Esophagus muscularis mucosa (tissue), 4 donors: ENCODE data around the gene NEK5. TPM values are rescaled to one million over a fixed set of nuclear protein-coding genes. Genes with fewer than 3 reads are reported as not detected.

ENCODE experiments used
- DNase-seq: peaks from one replicate; pipeline ENCODE4 v3.0.0-alpha.2; 2017; ENCODE audit errors: extremely low spot score
- H3K27ac ChIP-seq, 4 donors: fragments of 200-600 bp; sonication (generic); replicated peaks in 1 of 4; 1 replicate in 3 of 4; 2 replicates in 1 of 4; pipeline ENCODE4 v1.5.1; 2016 to 2019; ENCODE audit warnings: mild to moderate bottlenecking in 1 of 4
- H3K27me3 ChIP-seq, 4 donors: fragments of 200-600 bp; sonication (generic); one replicate each; pipeline versions ENCODE4 v1.5.1 to v1.6.0; 2016 to 2019
- H3K36me3 ChIP-seq, 4 donors: fragments of 200-600 bp; sonication (generic); one replicate each; pipeline ENCODE4 v1.5.1; 2016 to 2019
- H3K4me1 ChIP-seq, 4 donors: fragments of 200-600 bp; sonication (generic); one replicate each; pipeline ENCODE4 v1.5.1; 2016 to 2019
- H3K4me3 ChIP-seq, 4 donors: fragments of 200-600 bp; sonication (generic); 1 replicate in 2 of 4; 2 replicates in 2 of 4; pipeline ENCODE4 v1.5.1; 2016 to 2019; ENCODE audit warnings: mild to moderate bottlenecking in 4 of 4, moderate library complexity in 1 of 4
- H3K9me3 ChIP-seq, 4 donors: fragments of 200-600 bp; sonication (generic); 1 replicate in 3 of 4; 2 replicates in 1 of 4; pipeline ENCODE4 v1.5.1; 2016 to 2019
- CTCF ChIP-seq, 3 experiments: fragments of 200-600 bp in 2 of 3; fragments of 450-650 bp in 1 of 3; sonication (generic) in 2 of 3; IDR thresholded peaks; one replicate each; pipeline ENCODE4 v1.5.1; 2017 to 2019; ENCODE audit warnings: antibody characterized with exemption in 3 of 3, mild to moderate bottlenecking in 2 of 3, moderate library complexity in 1 of 3
- EP300 ChIP-seq: sonication (generic); formaldehyde crosslinking; IDR thresholded peaks from one replicate; pipeline ENCODE4 v1.6.1; 2017; ENCODE audit warnings: antibody characterized with exemption
- POLR2A ChIP-seq: fragments of 450-650 bp; IDR thresholded peaks from one replicate; pipeline ENCODE4 v1.6.1; 2017; ENCODE audit warnings: antibody characterized with exemption, moderate library complexity, mild to moderate bottlenecking, low read depth
- POLR2AphosphoS5 ChIP-seq, 2 donors: sonication (generic); formaldehyde crosslinking; IDR thresholded peaks; one replicate each; pipeline ENCODE4 v1.6.1; 2017; ENCODE audit warnings: antibody characterized with exemption in 2 of 2
- WGBS: methylation state at CpG from one replicate; pipeline ENCODE4 v1.1.5; 2018; 5-methylcytosine and 5-hydroxymethylcytosine counted together
- intact Hi-C: fragments of 100-400 bp; cut with DNase I; formaldehyde crosslinking; loops from one replicate; pipeline ENCODE4 v1.15.1; 2023
- total RNA-seq, 4 donors: library from RNA; depleted of rRNA; stranded (reverse); fragments of >200 nt; gene quantifications; one replicate each; pipeline versions ENCODE4 v1.1.0 to v1.2.1, GENCODE V29; 2016

Gene NEK5
- total RNA-seq, 4 donors from 2014 or later, result 0.17 to 0.34 (median 0.26) TPM; not detected in 1

GRCh38 chr13:52029569-52029968, 99.3 kb downstream of the NEK5 start:
- Histone ChIP-seq H3K4me1 (peaks cover 0 to 18% (median 0%) of the 10 kb centered on the region in 4 donors), H3K4me3 (no peak overlapping the region), H3K9me3 (no peaks in the 10 kb centered on the region), H3K36me3 (peaks cover 0 to 28% (median 20%) of the 10 kb centered on the region in 4 donors), H3K27ac (no peak overlapping the region), H3K27me3 (no peaks in the 10 kb centered on the region)
- DNase-seq, result no peak
- intact Hi-C loops, result no loop called here
- WGBS, result 98% methylated on average over 4 of the region's 4 CpGs
- TF ChIP-seq POLR2A (no peak), POLR2AphosphoS5 (IDR thresholded peaks at IDR 0.05) (no peak), EP300 (no peak), CTCF (IDR thresholded peaks at IDR 0.05) (no peak)

- H3K27me3 ChIP-seq, result no peaks in the 10 kb centered on the region
- no peak for DNase-seq
- no peak overlapping the region for H3K4me3 ChIP-seq
- 100% methylated on average over 1 of the region's 1 CpG for WGBS
- no peaks in the 10 kb centered on the region for H3K9me3 ChIP-seq
- TF ChIP-seq CTCF (IDR thresholded peaks at IDR 0.05) (no peak), POLR2AphosphoS5 (IDR thresholded peaks at IDR 0.05) (no peak), POLR2A (no peak), EP300 (no peak)
- peaks cover 0 to 18% (median 0%) of the 10 kb centered on the region in 4 donors for H3K4me1 ChIP-seq
- intact Hi-C loops, result no loop called here
- H3K36me3 ChIP-seq, result peaks cover 0 to 42% (median 32%) of the 10 kb centered on the region in 4 donors
- H3K27ac ChIP-seq, result no peak overlapping the region
Observed at GRCh38 chr13:52027832-52028231, 101.0 kb downstream of the NEK5 start.

- intact Hi-C loops, result no loop called here
- H3K36me3 ChIP-seq, result peaks cover 0 to 55% (median 43%) of the 10 kb centered on the region in 4 donors
Observed at GRCh38 chr13:52026246-52026626, 102.6 kb downstream of the NEK5 start.

GRCh38 chr13:52025475-52026245, 103.2 kb downstream of the NEK5 start:
- peaks cover 1 to 60% (median 48%) of the 10 kb centered on the region in 4 donors for H3K36me3 ChIP-seq
- TF ChIP-seq POLR2A (no peak), EP300 (no peak), POLR2AphosphoS5 (IDR thresholded peaks at IDR 0.05) (no peak), CTCF (IDR thresholded peaks at IDR 0.05) (no peak)
- no peaks in the 10 kb centered on the region for H3K27me3 ChIP-seq
- no peak for DNase-seq
- peaks cover 0 to 18% (median 0%) of the 10 kb centered on the region in 4 donors for H3K4me1 ChIP-seq
- WGBS, result 98% methylated on average over 7 of the region's 8 CpGs
- no peak overlapping the region for H3K4me3 ChIP-seq
- intact Hi-C loops, result no loop called here
- no peaks in the 10 kb centered on the region for H3K9me3 ChIP-seq
- no peak overlapping the region for H3K27ac ChIP-seq

More at GRCh38 chr13:52026246-52026626, 102.6 kb downstream of the NEK5 start:
- 90% methylated on average over 3 of the region's 3 CpGs for WGBS
- Histone ChIP-seq H3K4me1 (peaks cover 0 to 18% (median 0%) of the 10 kb centered on the region in 4 donors), H3K27ac (no peak overlapping the region), H3K27me3 (no peaks in the 10 kb centered on the region), H3K4me3 (no peak overlapping the region), H3K9me3 (no peaks in the 10 kb centered on the region)
- TF ChIP-seq POLR2A (no peak), POLR2AphosphoS5 (IDR thresholded peaks at IDR 0.05) (no peak), CTCF (IDR thresholded peaks at IDR 0.05) (no peak), EP300 (no peak)
- no peak for DNase-seq
